ENCODE measurements around the gene PALM3. TPM values are rescaled to one million over a fixed set of nuclear protein-coding genes. Genes with fewer than 3 reads are reported as not detected.

Gene PALM3
- total RNA-seq, 2 experiments from 2014 or later = not detected

DNA sequence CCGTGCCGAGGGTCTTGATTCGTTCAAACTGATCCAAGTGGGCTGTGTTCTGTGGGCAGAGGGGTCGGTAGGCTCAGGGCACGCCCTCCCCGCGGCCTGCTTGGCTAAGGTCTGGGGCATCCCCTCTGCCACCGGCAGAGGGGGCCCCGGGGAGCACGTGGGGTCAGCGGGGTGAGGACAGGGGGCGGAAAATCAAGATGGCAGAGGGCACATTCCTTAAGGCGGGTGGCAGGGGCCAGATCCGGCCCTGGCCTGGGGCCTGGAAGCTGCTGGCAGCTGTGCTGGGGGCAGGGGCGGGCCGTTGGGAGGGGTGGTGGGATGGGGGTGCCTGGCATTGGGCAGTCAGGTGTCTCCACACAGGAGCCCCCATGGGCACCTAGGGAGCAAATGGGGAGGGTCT is 45.0 kb upstream of the PALM3 start:
- no peaks in the 10 kb centered on the region for H3K9me3 Mint-ChIP-seq
- H3K4me3 Mint-ChIP-seq = no peak overlapping the region
- CTCF ChIA-PET = no interaction called here
- H3K4me1 Mint-ChIP-seq (ENCODE audit: low read depth) = peaks cover 5% of the 10 kb centered on the region
- ATAC-seq = no peak
- no peaks in the 10 kb centered on the region for H3K27me3 Mint-ChIP-seq
- DNase-seq = no peak
- H3K36me3 Mint-ChIP-seq (ENCODE audit: low read depth) = no peaks in the 10 kb centered on the region
- POLR2A ChIA-PET = no interaction called here
- H3K27ac Mint-ChIP-seq = no peak overlapping the region
- TF ChIP-seq, protein P1, sequence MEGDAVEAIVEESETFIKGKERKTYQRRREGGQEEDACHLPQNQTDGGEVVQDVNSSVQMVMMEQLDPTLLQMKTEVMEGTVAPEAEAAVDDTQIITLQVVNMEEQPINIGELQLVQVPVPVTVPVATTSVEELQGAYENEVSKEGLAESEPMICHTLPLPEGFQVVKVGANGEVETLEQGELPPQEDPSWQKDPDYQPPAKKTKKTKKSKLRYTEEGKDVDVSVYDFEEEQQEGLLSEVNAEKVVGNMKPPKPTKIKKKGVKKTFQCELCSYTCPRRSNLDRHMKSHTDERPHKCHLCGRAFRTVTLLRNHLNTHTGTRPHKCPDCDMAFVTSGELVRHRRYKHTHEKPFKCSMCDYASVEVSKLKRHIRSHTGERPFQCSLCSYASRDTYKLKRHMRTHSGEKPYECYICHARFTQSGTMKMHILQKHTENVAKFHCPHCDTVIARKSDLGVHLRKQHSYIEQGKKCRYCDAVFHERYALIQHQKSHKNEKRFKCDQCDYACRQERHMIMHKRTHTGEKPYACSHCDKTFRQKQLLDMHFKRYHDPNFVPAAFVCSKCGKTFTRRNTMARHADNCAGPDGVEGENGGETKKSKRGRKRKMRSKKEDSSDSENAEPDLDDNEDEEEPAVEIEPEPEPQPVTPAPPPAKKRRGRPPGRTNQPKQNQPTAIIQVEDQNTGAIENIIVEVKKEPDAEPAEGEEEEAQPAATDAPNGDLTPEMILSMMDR (IDR thresholded peaks at IDR 0.05) = no peak
- intact Hi-C loops (cut with micrococcal nuclease) = no loop called here

GRCh38 chr19:14105680-14106079 is 43.8 kb upstream of the PALM3 start:
- Mint-ChIP-seq H3K27me3 (no peaks in the 10 kb centered on the region), H3K27ac (no peak overlapping the region), H3K9me3 (no peaks in the 10 kb centered on the region), H3K4me3 (no peak overlapping the region), H3K4me1 (ENCODE audit: low read depth) (peaks cover 2% of the 10 kb centered on the region), H3K36me3 (ENCODE audit: low read depth) (no peaks in the 10 kb centered on the region)
- CTCF ChIA-PET = interaction anchor here (1.0 to 1.1 kb wide), 2 partner anchors 9 to 243 kb away, joined by 3 read pairs; no protein-coding TSS in a partner anchor
- ATAC-seq = no peak
- DNase-seq = no peak
- POLR2A ChIA-PET = interaction anchor here (0.7 kb wide), 1 partner anchor 12 kb away, joined by 3 read pairs; no protein-coding TSS in a partner anchor
- intact Hi-C loops (cut with micrococcal nuclease) = no loop called here
- TF ChIP-seq, protein P1 (IDR thresholded peaks at IDR 0.05) = no peak

- POLR2A ChIA-PET = interaction anchor here (0.5 to 1.2 kb wide), 2 partner anchors 21 to 33 kb away, joined by 3 read pairs; partner anchors contain the start of gene ASF1B
- no peak overlapping the region for H3K27ac Mint-ChIP-seq
- H3K4me1 Mint-ChIP-seq (ENCODE audit: low read depth) = no peaks in the 10 kb centered on the region
- ATAC-seq = peak; percentile 60
- intact Hi-C loops (cut with micrococcal nuclease) = no loop called here
- H3K9me3 Mint-ChIP-seq = no peaks in the 10 kb centered on the region
- CTCF ChIA-PET = interaction anchor here (0.9 to 2.2 kb wide), 4 partner anchors 12 to 150 kb away, joined by 3 to 14 read pairs (median 4); no protein-coding TSS in a partner anchor
- no peaks in the 10 kb centered on the region for H3K27me3 Mint-ChIP-seq
- no peaks in the 10 kb centered on the region for H3K36me3 Mint-ChIP-seq (ENCODE audit: low read depth)
- DNase-seq = no peak
- no peak overlapping the region for H3K4me3 Mint-ChIP-seq
- TF ChIP-seq, protein P1 (IDR thresholded peaks at IDR 0.05) = no peak
These were observed 41.4 kb upstream of the PALM3 start for GRCh38 chr19:14103310-14103709.

- Mint-ChIP-seq H3K27ac (no peak overlapping the region), H3K27me3 (no peaks in the 10 kb centered on the region), H3K4me1 (ENCODE audit: low read depth) (no peaks in the 10 kb centered on the region), H3K36me3 (ENCODE audit: low read depth) (no peaks in the 10 kb centered on the region), H3K4me3 (no peak overlapping the region), H3K9me3 (no peaks in the 10 kb centered on the region)
- ATAC-seq = no peak
- CTCF ChIA-PET = interaction anchor here (0.9 to 2.2 kb wide), 5 partner anchors 11 to 149 kb away, joined by 3 to 14 read pairs (median 4); partner anchors contain the start of gene ASF1B
- TF ChIP-seq, protein P1 (IDR thresholded peaks at IDR 0.05) = no peak
- no peak for DNase-seq
- intact Hi-C loops (cut with micrococcal nuclease) = no loop called here
- POLR2A ChIA-PET = interaction anchor here (0.5 to 1.2 kb wide), 2 partner anchors 21 to 34 kb away, joined by 3 read pairs; partner anchors contain the start of gene ASF1B
These were observed 40.9 kb upstream of the PALM3 start for GRCh38 chr19:14102756-14103155.

DNA sequence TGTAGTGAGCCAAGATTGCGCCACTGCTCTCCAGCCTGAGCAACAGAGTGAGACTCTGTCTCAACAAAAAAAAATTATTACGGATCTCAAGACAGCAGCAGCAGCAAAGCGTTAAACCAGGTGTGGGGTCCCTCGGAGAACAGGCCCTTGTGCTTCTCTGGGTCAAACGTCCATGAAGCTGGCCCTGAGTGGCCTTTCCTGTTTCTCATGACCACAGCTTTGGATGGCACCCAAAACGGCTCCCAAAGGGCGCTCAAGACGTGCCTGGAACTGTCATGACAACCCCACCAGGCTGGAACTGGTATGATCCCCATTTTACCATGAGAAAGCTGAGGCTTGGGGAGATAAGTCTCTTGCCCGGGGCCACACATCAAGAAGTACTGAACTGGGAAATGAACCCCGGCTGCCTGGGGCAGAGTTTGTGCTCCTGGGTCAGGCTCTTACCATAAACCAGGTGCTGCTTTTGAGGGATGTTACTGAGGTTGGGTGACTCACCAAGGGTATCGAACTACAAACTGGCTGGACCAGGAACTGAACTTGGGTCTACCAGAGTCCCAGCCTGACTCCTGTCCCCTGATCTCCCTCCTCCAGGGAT is 40.3 kb upstream of the PALM3 start:
- ChIA-PET POLR2A (no interaction called here), CTCF (interaction anchor here (1.8 to 2.2 kb wide), 2 partner anchors 13 to 34 kb away, joined by 4 to 14 read pairs; partner anchors contain the start of gene ASF1B)
- no peak for DNase-seq
- intact Hi-C loops (cut with micrococcal nuclease) = no loop called here
- Mint-ChIP-seq H3K4me1 (ENCODE audit: low read depth) (no peaks in the 10 kb centered on the region), H3K36me3 (ENCODE audit: low read depth) (peaks cover 1% of the 10 kb centered on the region), H3K27me3 (no peaks in the 10 kb centered on the region), H3K9me3 (no peaks in the 10 kb centered on the region), H3K27ac (no peak overlapping the region), H3K4me3 (no peak overlapping the region)
- ATAC-seq = no peak
- TF ChIP-seq, protein P1 (IDR thresholded peaks at IDR 0.05) = no peak
